NCI-H2081 treated with DMSO at 0.1 percent for 48 hours (cell line): Measurements from ENCODE around the gene TBX5.

Experiments
- DNase-seq: peaks from one replicate; lab custom pipeline; 2025; lab: John Stamatoyannopoulos, UW

Gene TBX5

DNA sequence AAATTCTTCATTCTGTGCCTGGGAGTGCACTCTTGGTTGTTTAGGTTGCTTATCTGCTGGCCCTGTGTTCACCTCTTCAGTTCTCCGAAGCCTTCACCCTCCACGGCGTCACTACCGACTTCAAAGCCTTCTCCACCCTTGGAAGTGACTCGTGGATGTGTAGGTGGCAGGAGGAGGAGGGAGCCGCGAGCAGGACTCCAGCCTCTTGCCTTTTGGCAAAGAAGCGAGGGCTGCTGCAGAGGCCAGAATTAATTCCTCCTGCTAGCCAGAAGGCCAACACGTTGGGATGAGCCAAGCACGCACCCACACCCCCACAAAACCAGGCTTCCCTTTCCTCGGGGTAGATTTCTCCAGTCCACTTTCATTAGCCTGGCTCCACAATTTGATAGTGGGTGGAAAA lies 86.5 kb downstream of the TBX5 start:
- no peak for DNase-seq

GRCh38 chr12:114318984-114319383 lies 87.0 kb downstream of the TBX5 start:
- no peak for DNase-seq

GRCh38 chr12:114316076-114316475 lies 89.9 kb downstream of the TBX5 start:
- no peak for DNase-seq

GRCh38 chr12:114314974-114315720 lies 90.8 kb downstream of the TBX5 start:
- no peak for DNase-seq

- no peak for DNase-seq
Measured at GRCh38 chr12:114314403-114314802, 91.5 kb downstream of the TBX5 start.

DNA sequence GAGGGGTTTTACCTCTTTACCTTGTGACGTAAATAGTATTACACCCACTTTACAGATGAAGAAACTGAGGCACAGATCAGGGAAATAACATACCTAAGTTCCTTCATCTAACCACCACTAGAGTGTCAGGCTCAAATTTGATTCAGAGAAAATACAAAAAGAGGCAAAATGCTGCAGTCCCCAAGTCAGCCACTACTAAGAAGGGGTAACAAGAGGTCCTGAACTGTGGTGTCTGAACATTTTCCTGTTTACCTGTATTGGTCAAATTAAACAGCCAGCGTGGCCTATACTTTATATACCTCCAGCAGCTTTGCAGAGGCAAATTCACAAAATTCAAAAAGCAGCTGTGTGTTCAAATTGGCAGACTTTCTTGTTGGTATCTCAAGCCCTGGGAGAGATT lies 92.0 kb downstream of the TBX5 start:
- no peak for DNase-seq

DNA sequence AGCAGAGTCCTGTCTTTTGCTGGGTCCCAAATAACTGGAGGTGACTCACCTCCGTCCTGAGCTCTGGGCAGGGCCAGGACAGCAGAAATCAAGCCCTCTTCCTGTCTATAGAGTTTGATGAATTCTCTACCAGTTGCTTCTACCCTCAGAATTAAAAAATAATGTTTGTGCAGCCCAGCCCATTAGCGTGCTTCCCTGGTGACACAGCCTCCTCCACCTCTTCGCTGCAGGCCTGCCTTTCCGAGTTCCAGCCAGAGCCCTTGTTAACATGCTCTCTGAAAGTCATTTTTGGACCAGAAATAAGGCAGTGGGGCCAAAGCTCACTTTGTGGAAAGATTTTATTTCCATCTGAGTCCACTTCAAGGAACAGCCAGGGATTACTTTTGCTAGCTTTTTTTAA lies 94.0 kb downstream of the TBX5 start:
- no peak for DNase-seq

DNA sequence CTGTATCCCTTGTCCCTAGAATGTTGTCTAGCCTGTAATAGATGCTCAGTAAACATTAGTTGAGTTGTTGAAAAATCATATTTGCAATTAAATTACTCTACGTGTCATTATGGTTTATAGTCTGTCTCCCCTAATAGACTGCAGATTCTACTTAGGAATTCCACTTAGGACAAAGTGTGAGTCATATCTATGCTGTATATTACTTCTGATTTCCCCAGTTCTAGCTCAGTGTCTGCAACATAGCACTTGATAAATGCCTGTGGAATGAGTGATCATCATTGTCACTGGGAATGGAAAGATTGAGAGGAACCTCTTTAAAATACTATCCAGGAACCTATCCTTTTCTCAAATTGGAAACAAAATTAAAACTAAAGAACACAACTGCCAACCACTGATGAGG lies 99.3 kb downstream of the TBX5 start:
- DNase-seq: no peak

DNA sequence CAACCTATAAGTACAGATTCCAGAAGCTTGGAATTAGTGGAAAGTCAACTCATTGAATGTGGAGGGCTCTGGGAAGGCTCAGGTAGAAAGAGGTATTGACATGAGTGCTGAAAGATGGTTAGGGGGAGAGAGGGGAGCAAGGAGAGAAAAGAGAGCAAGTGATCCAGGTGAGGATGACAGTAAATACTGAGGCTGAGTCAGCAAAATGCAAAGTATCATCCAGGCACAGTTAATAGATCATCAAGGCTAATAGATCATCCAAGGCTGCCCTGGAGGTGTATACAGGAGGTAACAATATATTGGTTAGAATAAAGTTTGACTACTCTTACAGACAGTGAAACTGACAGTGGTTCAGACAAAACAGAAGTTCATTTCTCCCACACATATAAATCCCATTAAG lies 100.5 kb downstream of the TBX5 start:
- DNase-seq: no peak
